A673 (cell line): ENCODE measurements around the gene NTN1. TPM values are rescaled to one million over a fixed set of nuclear protein-coding genes. Genes with fewer than 3 reads are reported as not detected.
A peak's percentile ranks its signal among the peaks of the same experiment; 100 is the strongest.
"Not testable (repeated sequence)": the region's sequence is repeated elsewhere in the genome, so short reads cannot be mapped to it uniquely, and the experiment has no call there.

Source experiments
- BruUV-seq: library from RNA; stranded (reverse); fragments of 400-500 nt; replicated peaks from 2 replicates; lab custom pipeline; 2021; lab: Mats Ljungman, UMichigan
- CTCF ChIA-PET: fragments of 300-600 bp; sonication (Branson Sonifier 250); formaldehyde crosslinking; loops from one replicate; lab custom pipeline; 2022; ENCODE audit warnings: antibody characterized with exemption; lab: Charles Lee
- POLR2A ChIA-PET: fragments of 300-600 bp; sonication (Branson Sonifier 250); formaldehyde crosslinking; loops from one replicate; lab custom pipeline; 2022; ENCODE audit warnings: antibody characterized with exemption; ENCODE audit not compliant: low non-redundant PET; lab: Charles Lee
- DNase-seq: peaks from one replicate; pipeline ENCODE4 v3.0.0-alpha.2; 2015; ENCODE audit warnings: low spot score
- H3K27ac ChIP-seq: fragments of 200-600 bp; sonication (generic); 2 replicates; pipeline ENCODE4 v1.5.1; 2016; ENCODE audit warnings: mixed run types, low read depth, mild to moderate bottlenecking, mixed read lengths, antibody characterized with exemption, low read length; ENCODE audit not compliant: poor library complexity, severe bottlenecking
- H3K27me3 ChIP-seq: fragments of 200-600 bp; sonication (generic); replicated peaks from 2 replicates; pipeline ENCODE4 v1.6.1; 2017; ENCODE audit warnings: mixed run types, low read depth, mild to moderate bottlenecking, mixed read lengths, antibody characterized with exemption, low read length; ENCODE audit not compliant: insufficient read depth, poor library complexity
- H3K36me3 ChIP-seq: fragments of 200-600 bp; sonication (generic); 2 replicates; pipeline ENCODE4 v1.6.1; 2016; ENCODE audit warnings: mixed run types, mild to moderate bottlenecking, mixed read lengths, antibody characterized with exemption, low read length; ENCODE audit not compliant: insufficient read depth, poor library complexity, severe bottlenecking
- H3K4me1 ChIP-seq: fragments of 200-600 bp; sonication (generic); 2 replicates; pipeline ENCODE4 v1.6.1; 2017; ENCODE audit warnings: mixed run types, mild to moderate bottlenecking, mixed read lengths, antibody characterized with exemption, low read length; ENCODE audit not compliant: insufficient read depth, poor library complexity, severe bottlenecking
- H3K4me3 ChIP-seq: fragments of 200-600 bp; sonication (generic); 2 replicates; pipeline ENCODE4 v1.5.1; 2016; ENCODE audit warnings: low read depth, mixed run types, mild to moderate bottlenecking, mixed read lengths, low read length; ENCODE audit not compliant: poor library complexity, severe bottlenecking
- H3K9me3 ChIP-seq: fragments of 200-600 bp; sonication (generic); 2 replicates; pipeline ENCODE4 v1.6.1; 2016; ENCODE audit warnings: mixed run types, low read depth, mild to moderate bottlenecking, mixed read lengths, antibody characterized with exemption, low read length; ENCODE audit not compliant: poor library complexity, severe bottlenecking
- CTCF ChIP-seq: fragments of 300-800, 200-600 bp; sonication (generic); conservative IDR thresholded peaks from 2 replicates; pipeline ENCODE4 v1.5.1; 2017; ENCODE audit warnings: low read depth, mild to moderate bottlenecking, antibody characterized with exemption, low read length, moderate library complexity, mixed read lengths
- EZH2 ChIP-seq: fragments of 200-600 bp; sonication (generic); IDR thresholded peaks from 2 replicates; pipeline ENCODE4 v1.6.1; 2017; ENCODE audit warnings: borderline replicate concordance, low read depth, mild to moderate bottlenecking, mixed read lengths, antibody characterized with exemption, low read length; ENCODE audit not compliant: poor library complexity, severe bottlenecking
- intact Hi-C: fragments of 100-400 bp; cut with micrococcal nuclease; formaldehyde crosslinking; loops from one replicate; pipeline ENCODE4 v1.10.0; 2022; ENCODE audit not compliant: unreplicated experiment
- total RNA-seq: library from RNA; stranded (reverse); gene quantifications from 2 replicates; pipeline ENCODE4 v1.2.3, GENCODE V29; 2021

The NTN1 gene
- total RNA-seq, 1 experiment from 2014 or later = 4.3 TPM

GRCh38 chr17:8986295-8986694 is 35.0 kb upstream of the NTN1 start:
- no TSS peak for BruUV-seq
- no peaks in the 10 kb centered on the region for H3K4me1 ChIP-seq
- DNase-seq = no peak
- intact Hi-C loops = no loop called here
- H3K27me3 ChIP-seq = no peaks in the 10 kb centered on the region
- ChIA-PET POLR2A (no interaction called here), CTCF (no interaction called here)
- H3K36me3 ChIP-seq = no peaks in the 10 kb centered on the region
- no peak overlapping the region for H3K27ac ChIP-seq
- TF ChIP-seq EZH2 (no peak), CTCF (0 out of 2 replicates have a peak, but pooled peaks have one; percentile 14)
- peaks cover 5% of the 10 kb centered on the region for H3K9me3 ChIP-seq
- no peak overlapping the region for H3K4me3 ChIP-seq

GRCh38 chr17:8988263-8988935 is 32.9 kb upstream of the NTN1 start:
- H3K4me1 ChIP-seq, H3K27ac ChIP-seq, H3K36me3 ChIP-seq, BruUV-seq, H3K9me3 ChIP-seq, H3K27me3 ChIP-seq, DNase-seq, H3K4me3 ChIP-seq, intact Hi-C loops, CTCF ChIA-PET: not testable (repeated sequence)
- POLR2A ChIA-PET = interaction anchor here (0.7 kb wide), 1 partner anchor 541 kb away, joined by 3 read pairs; no protein-coding TSS in a partner anchor

- ChIA-PET POLR2A (no interaction called here), CTCF (no interaction called here)
- Histone ChIP-seq H3K9me3 (no peaks in the 10 kb centered on the region), H3K36me3 (no peaks in the 10 kb centered on the region), H3K27ac (no peak overlapping the region), H3K27me3 (no peaks in the 10 kb centered on the region), H3K4me3 (no peak overlapping the region), H3K4me1 (no peaks in the 10 kb centered on the region)
- no TSS peak for BruUV-seq
- TF ChIP-seq EZH2 (no peak), CTCF (peak; percentile 86)
- intact Hi-C loops = loop anchor here (10.0 kb wide), 1 partner anchor 413 kb away; no protein-coding TSS in a partner anchor
- peak; percentile 86 for DNase-seq
Observed at GRCh38 chr17:8991514-8992285, 29.6 kb upstream of the NTN1 start.
